Activated naive CD4-positive, alpha-beta T cell treated with anti-CD3 and anti-CD28 coated beads, Interleukin-2, amount 50 U/mL, for 16 hours (primary cell): ENCODE results near the gene COA1.
"Not testable (repeated sequence)": the region's sequence is repeated elsewhere in the genome, so short reads cannot be mapped to it uniquely, and the experiment has no call there.

Source experiments
- DNase-seq: peaks from one replicate; pipeline ENCODE4 v3.0.0-alpha.2; 2020

Gene COA1

GRCh38 chr7:43687866-43688265 lies 41.5 kb downstream of the COA1 start:
- DNase-seq, result not testable (repeated sequence)

GRCh38 chr7:43686991-43687390 lies 42.3 kb downstream of the COA1 start:
- no peak for DNase-seq

GRCh38 chr7:43680736-43681135 lies 48.6 kb downstream of the COA1 start:
- no peak for DNase-seq

DNA sequence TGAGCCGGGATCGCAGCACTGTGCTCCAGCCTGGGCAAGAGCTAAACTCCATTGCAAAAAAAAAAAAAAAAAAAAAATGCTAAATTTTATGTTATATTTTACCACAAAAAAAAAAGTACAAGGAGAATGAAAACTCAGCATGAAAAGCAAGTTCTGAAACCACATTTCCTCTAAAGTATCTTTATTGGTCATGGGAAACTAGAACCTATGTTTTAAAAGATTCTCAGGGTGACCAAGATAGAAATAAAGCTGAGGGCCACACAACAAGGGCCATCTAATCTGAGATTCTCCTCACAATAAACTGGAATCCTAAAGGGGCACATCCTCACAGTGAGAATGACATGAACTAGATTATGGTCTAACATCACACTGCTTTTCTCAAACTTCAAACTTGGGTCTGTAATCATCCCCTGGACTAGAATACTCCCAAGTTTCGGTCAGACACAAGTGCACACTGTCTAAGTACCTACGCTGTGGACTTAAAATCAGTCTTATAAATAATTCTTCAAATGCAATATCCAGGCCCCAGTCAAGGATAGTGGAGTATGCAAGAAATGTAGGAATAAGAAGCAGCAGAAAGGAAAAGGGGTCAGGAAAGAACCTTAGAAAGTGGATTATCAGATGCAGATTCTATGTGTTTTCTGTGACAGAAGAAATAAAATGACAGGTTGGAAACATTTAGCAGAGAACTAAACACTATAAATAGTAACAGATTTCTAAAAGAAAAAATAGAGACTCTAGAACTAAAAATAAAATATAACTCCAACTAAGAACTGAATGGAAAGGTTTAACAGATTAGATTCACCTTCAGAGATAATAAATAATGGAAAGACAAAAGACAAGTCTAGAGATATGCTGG lies 49.9 kb downstream of the COA1 start:
- no peak for DNase-seq

DNA sequence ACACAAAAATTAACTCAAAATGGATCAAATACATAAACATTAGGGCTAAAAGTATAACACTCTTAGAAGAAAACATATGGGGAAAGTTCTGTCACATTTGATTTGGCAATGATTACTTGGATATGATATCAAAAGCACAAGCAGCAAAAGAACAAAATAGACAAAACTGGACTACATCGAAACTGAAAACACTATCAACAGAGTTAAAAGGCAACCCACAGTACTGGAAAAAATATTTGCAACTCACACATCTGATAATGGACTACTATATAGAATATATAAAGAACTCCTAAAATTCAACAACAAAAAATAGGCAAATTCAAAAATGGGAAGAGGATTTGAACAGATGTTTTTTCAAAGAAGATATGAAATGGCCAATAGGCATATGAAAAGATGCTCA lies 51.0 kb downstream of the COA1 start:
- DNase-seq, result no peak

DNA sequence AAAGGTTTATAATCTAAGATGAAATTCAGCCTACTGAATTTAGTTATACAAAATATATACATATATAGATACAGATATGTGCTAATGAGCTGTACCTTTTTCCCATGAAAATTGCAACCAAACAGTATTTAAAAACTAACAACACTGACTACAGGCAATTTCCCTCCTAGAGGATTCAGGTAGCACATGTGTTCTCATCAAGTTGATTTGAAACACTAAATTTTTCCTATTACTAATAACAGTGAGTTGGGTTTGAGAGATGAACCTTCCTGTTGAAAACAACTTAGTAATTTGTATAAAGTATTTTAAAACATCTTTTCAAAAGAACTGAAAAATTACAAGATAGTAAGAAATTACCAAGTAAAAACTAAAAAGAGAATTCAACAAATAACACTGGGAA lies 51.5 kb downstream of the COA1 start:
- DNase-seq, result no peak

DNA sequence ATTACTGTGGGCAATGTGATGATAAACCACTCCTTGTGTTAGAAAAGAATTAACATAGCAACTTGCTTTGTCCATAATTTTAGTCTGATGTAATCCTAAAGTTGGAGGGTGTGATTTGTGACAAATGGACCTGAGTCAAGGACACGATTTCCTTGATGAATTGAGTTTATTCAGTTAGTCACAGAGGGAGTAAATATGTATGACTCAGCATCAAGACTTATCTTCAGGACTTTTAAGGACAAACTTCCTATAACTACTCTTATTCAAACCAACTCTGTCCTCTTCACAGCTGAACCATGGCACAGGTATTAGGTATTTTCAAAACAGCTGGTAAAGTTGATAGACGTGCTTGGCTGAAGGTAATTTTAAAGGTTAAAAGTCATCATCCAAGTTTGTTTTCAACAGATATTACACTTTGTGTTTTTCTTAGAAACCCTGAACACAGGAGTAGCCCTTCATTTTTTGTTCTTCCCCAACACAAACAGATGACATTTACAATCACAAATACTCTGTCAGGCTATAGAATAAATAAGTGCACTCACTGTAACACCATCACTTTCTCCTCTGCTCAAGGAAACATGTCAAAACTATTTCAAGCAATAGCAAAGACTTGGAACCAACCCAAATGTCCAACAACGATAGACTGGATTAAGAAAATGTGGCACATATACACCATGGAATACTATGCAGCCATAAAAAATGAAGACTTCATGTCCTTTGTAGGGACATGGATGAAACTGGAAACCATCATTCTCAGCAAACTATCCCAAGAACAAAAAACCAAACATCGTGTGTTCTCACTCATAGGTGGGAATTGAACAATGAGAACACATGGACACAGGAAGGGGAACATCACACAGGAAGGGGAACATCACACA lies 54.5 kb downstream of the COA1 start:
- DNase-seq, result no peak

DNA sequence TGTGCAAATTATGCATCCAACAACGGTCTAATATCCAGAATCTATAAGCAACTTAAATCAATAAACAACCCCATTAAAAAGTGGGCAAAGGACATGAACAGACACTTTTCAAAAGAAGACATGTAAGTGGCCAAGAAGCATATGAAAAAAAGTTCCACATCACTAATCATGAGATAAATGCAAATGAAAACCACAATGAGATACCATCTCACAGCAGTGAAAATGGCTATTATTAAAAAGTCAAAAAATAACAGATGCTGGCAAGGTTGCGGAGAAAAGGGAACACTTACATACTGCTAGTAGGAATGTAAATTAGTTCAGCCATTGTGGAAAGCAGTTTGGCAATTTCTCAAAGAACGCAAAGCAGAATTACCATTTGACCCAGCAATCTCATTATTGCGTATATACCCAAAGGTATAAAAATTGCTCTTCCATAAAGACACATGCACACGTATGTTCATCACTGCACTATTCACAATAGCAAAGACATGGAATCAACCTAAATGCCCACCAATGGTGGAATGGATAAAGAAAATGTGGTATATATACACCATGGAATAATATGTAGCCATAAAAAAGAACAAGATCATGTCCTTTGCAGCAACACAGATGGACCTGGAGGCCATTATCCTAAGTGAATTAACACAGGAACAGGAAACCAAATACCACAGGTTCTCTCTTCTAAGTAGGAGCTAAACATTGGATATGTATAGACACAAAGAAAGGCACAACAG lies 55.9 kb downstream of the COA1 start:
- DNase-seq, result not testable (repeated sequence)

DNA sequence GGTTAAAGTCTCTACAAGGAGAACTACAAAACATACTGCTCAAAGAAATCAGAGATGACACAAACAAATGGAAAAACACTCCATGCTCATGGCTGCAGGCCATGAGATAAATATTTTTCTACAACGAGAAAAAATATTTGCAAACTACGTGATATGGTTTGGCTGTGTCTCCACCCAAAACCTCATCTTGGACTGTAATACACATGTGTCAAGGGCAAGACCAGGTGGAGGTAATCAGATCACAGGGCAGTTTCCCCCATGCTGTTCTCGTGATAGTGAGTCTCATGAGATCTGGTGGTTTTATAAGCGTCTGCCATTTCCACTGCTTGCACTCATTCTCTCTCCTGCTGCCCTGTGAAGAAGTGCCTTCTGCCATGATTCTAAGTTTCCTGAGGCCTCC lies 57.8 kb downstream of the COA1 start:
- no peak for DNase-seq

GRCh38 chr7:43669286-43670081 lies 59.8 kb downstream of the COA1 start:
- DNase-seq, result peak; percentile 69

GRCh38 chr7:43668035-43668434 lies 61.3 kb downstream of the COA1 start:
- no peak for DNase-seq

- no peak for DNase-seq
These were observed 62.4 kb downstream of the COA1 start for GRCh38 chr7:43666938-43667337.

- DNase-seq, result no peak
These were observed 64.6 kb downstream of the COA1 start for GRCh38 chr7:43664681-43665080.

DNA sequence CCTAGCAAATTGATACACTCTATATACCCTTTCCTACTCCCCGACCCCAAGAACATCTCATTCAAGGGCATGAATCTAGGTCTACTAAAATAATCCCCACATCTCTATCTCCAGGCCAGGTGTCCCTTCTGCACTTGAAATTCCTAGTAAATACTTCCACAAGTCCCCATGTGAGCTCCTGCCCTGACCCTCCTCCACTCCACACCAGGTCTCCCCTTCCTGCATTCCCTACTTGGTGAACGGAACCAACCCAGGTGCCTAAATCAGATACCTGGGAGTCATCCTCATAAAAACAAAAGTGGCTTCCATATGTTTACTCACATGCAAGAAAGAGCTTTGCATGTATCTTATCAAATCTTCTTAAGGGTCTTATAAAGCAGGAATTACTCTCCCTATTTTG lies 69.2 kb downstream of the COA1 start:
- no peak for DNase-seq

- DNase-seq, result no peak
These were observed 69.8 kb downstream of the COA1 start for GRCh38 chr7:43659549-43659896.

- peak; percentile 53 for DNase-seq
These were observed 70.4 kb downstream of the COA1 start for GRCh38 chr7:43658718-43659548.

DNA sequence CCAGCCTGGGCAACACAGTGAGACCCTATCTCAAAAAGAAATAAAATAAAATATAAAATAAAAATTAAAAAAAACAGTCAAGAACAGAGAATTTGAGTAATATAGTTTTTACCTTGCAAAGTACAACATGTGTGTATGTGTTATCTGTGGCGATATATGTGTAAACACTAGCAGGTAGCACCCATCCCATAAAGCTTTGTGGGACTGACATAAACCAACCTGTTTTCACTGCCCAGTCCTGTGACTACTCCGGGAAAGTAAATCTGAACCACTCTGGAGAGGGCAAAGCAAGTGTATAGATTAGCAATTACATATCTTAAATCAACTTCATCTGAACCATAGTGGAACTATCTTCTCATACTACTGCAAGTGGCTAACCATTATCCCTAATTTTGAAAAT lies 72.3 kb downstream of the COA1 start:
- DNase-seq, result no peak

- DNase-seq, result no peak
These were observed 73.7 kb downstream of the COA1 start for GRCh38 chr7:43655584-43655983.

- no peak for DNase-seq
These were observed 75.3 kb downstream of the COA1 start for GRCh38 chr7:43653891-43654504.

GRCh38 chr7:43653466-43653865 lies 75.9 kb downstream of the COA1 start:
- DNase-seq, result no peak

DNA sequence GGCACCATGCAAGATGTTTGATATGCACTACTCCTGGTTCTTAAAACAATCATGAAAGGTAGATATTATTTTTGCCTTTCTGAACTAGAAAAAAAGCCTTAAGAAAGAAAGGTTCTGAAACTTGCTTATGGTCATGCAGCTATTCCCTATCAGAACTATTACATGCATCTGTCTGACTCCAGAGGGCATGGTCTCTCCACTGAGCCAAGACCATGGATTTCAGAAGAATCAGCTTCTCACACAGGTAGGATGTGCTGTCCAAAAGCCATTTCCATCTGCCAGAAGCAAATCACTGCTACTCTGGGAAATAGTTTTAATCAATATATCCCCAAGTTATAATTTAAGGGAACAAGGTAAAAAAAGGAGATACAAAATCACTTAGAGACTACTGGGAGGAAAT lies 77.0 kb downstream of the COA1 start:
- no peak for DNase-seq
